RWPE2 (cell line): ENCODE measurements around the gene ERVW-1.
"Not testable (repeated sequence)": the region's sequence is repeated elsewhere in the genome, so short reads cannot be mapped to it uniquely, and the experiment has no call there.

Experiments
- ATAC-seq: fragments of 200-7000 bp; cut with Tn5 transposase; 3 replicates; pipeline ENCODE4 v1.9.1; 2021; ENCODE audit warnings: low read depth
- DNase-seq: peaks from one replicate; pipeline ENCODE4 v3.0.0-alpha.2; 2020; ENCODE audit warnings: low spot score
- H3K27ac ChIP-seq: fragments of 450-650 bp; 2 replicates; pipeline ENCODE4 v1.5.1; 2017; ENCODE audit warnings: mild to moderate bottlenecking; ENCODE audit not compliant: poor library complexity, severe bottlenecking
- H3K27me3 ChIP-seq: fragments of 250-450 bp; sonication (Bioruptor Pico); 2 replicates; pipeline ENCODE4 v1.5.1; 2021; ENCODE audit warnings: mild to moderate bottlenecking, moderate library complexity; ENCODE audit not compliant: insufficient read depth, poor library complexity, severe bottlenecking
- H3K36me3 ChIP-seq: fragments of 250-450 bp; sonication (Bioruptor Pico); 2 replicates; pipeline ENCODE4 v1.5.1; 2020; ENCODE audit warnings: low read depth, mild to moderate bottlenecking, moderate library complexity
- H3K4me1 ChIP-seq: fragments of 250-450 bp; sonication (Bioruptor Pico); 2 replicates; pipeline ENCODE4 v1.5.1; 2021; ENCODE audit warnings: mild to moderate bottlenecking, moderate library complexity; ENCODE audit not compliant: insufficient read depth, poor library complexity, severe bottlenecking
- H3K4me3 ChIP-seq: fragments of 250-450 bp; sonication (Bioruptor Pico); 2 replicates; pipeline ENCODE4 v1.5.1; 2021; ENCODE audit warnings: mild to moderate bottlenecking, moderate library complexity; ENCODE audit not compliant: severe bottlenecking
- H3K9me3 ChIP-seq: fragments of 250-450 bp; sonication (Bioruptor Pico); 2 replicates; pipeline ENCODE4 v1.5.1; 2021; ENCODE audit warnings: mild to moderate bottlenecking, moderate library complexity; ENCODE audit not compliant: severe bottlenecking
- CTCF ChIP-seq: fragments of 450-650 bp; IDR thresholded peaks from one replicate; pipeline ENCODE4 v1.5.1; 2017; ENCODE audit warnings: mild to moderate bottlenecking, moderate library complexity; ENCODE audit not compliant: poor library complexity, severe bottlenecking

ERVW-1 gene

GRCh38 chr7:92477681-92478080 is at the start of gene ERVW-1:
Gene ERVW-1 (minus strand): TSS chr7:92477946. CDS start chr7:92470381, 7,565 bp downstream.
- DNase-seq, ATAC-seq, H3K4me3 ChIP-seq, H3K4me1 ChIP-seq, H3K27me3 ChIP-seq, H3K9me3 ChIP-seq, H3K27ac ChIP-seq, H3K36me3 ChIP-seq: not testable (repeated sequence)

- ATAC-seq, result no peak
- Histone ChIP-seq H3K4me3 (no peak overlapping the region), H3K36me3 (peaks cover 18% of the 10 kb centered on the region), H3K27ac (no peak overlapping the region), H3K9me3 (no peaks in the 10 kb centered on the region), H3K4me1 (peaks cover 9% of the 10 kb centered on the region), H3K27me3 (no peaks in the 10 kb centered on the region)
- DNase-seq, result no peak
- TF ChIP-seq CTCF, result no peak
Observed at GRCh38 chr7:92523110-92523509, 45.4 kb upstream of the ERVW-1 start.

GRCh38 chr7:92520024-92520423 is 42.3 kb upstream of the ERVW-1 start:
- DNase-seq, result no peak
- TF ChIP-seq CTCF, result no peak
- Histone ChIP-seq H3K9me3 (no peaks in the 10 kb centered on the region), H3K27me3 (no peaks in the 10 kb centered on the region), H3K4me3 (no peak overlapping the region), H3K27ac (no peak overlapping the region), H3K36me3 (peaks cover 29% of the 10 kb centered on the region), H3K4me1 (no peaks in the 10 kb centered on the region)
- no peak for ATAC-seq

- no peak overlapping the region for H3K4me3 ChIP-seq
- ATAC-seq (no peak), DNase-seq (no peak)
- peaks cover 45% of the 10 kb centered on the region for H3K36me3 ChIP-seq
- H3K27ac ChIP-seq, result no peak overlapping the region
- no peaks in the 10 kb centered on the region for H3K4me1 ChIP-seq
- no peaks in the 10 kb centered on the region for H3K27me3 ChIP-seq
- H3K9me3 ChIP-seq, result no peaks in the 10 kb centered on the region
- TF ChIP-seq CTCF, result no peak
Observed at GRCh38 chr7:92517631-92518030, 39.9 kb upstream of the ERVW-1 start.

GRCh38 chr7:92513167-92513902 is 35.6 kb upstream of the ERVW-1 start:
- no peak for TF ChIP-seq CTCF
- no peak for DNase-seq
- Histone ChIP-seq H3K4me1 (no peaks in the 10 kb centered on the region), H3K4me3 (no peak overlapping the region), H3K27me3 (no peaks in the 10 kb centered on the region), H3K36me3 (peaks cover 37% of the 10 kb centered on the region), H3K27ac (no peak overlapping the region), H3K9me3 (no peaks in the 10 kb centered on the region)
- no peak for ATAC-seq
